Measurements from ENCODE around the gene DPYSL4. TPM values are rescaled to one million over a fixed set of nuclear protein-coding genes. Genes with fewer than 3 reads are reported as not detected.

Gene DPYSL4
- polyA plus RNA-seq, 6 donors from 2014 or later: not detected

DNA sequence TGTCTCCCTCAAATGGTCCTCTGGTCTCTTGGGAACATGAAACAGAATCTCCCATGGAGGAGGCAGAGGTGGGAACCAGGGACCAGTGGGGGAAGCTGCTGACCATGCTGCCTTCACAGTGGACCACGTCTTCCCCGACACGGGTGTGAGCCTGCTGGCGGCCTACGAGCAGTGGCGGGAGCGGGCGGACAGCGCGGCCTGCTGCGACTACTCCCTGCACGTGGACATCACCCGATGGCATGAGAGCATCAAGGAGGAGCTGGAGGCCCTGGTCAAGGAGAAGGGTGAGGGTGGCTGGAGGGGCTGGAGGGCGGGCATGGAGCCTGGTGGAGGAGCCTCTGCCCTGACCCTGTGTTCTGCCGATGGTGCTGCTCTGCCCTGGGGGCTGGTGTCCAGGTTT lies 8.0 kb downstream of the DPYSL4 start:
- Mint-ChIP-seq H3K36me3 (peaks cover 0 to 2% of the 10 kb centered on the region in 2 donors), H3K27me3 (peaks cover 3 to 21% (median 6%) of the 10 kb centered on the region in 3 donors), H3K4me1 (no peaks in the 10 kb centered on the region), H3K9me3 (peaks cover 0 to 4% (median 0%) of the 10 kb centered on the region in 7 donors), H3K4me3 (no peak overlapping the region), H3K27ac (no peak overlapping the region)
- DNase-seq (no peak), ATAC-seq (ENCODE audit: low read depth in 2 of 2) (no peak)

DNA sequence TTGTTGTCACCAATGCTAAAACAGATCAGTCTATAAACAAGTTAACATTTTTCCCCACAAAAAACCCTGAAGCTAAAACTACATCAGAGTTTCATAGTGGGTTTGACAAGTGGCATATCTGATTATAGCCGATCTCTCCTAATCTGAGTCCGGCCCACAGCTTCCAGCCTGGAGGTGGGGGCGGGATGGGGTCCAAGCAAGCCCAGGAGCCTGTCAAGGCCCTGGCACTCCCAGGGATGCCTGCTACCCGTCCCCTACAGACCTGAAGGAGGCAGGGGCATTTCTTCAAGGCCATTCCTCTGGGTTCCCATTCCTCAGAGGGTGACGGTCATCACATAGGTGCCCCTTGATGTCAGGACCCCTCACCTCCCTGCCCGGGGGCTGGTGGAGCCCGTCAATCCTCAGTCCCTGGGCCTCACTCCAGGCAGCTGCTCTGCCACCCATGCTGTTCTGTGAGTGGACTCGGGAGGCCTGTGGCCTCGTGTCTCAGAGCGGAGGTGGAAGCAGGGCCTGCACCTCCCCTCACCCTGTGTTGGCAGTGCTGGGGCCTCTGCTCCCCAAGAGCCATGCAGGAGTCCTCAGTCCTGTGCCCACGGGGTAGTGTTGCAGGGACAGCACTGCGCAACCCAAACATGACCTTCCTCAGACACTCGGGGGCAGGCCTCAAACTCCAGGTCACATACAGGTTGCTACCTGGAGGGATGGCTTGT lies 8.8 kb downstream of the DPYSL4 start:
- Mint-ChIP-seq H3K4me3 (no peak overlapping the region), H3K27ac (no peak overlapping the region), H3K36me3 (no peaks in the 10 kb centered on the region), H3K27me3 (peaks cover 0 to 13% (median 3%) of the 10 kb centered on the region in 3 donors), H3K4me1 (no peaks in the 10 kb centered on the region), H3K9me3 (peaks cover 0 to 3% (median 0%) of the 10 kb centered on the region in 7 donors)
- ATAC-seq (ENCODE audit: low read depth in 2 of 2) (no peak), DNase-seq (no peak)

DNA sequence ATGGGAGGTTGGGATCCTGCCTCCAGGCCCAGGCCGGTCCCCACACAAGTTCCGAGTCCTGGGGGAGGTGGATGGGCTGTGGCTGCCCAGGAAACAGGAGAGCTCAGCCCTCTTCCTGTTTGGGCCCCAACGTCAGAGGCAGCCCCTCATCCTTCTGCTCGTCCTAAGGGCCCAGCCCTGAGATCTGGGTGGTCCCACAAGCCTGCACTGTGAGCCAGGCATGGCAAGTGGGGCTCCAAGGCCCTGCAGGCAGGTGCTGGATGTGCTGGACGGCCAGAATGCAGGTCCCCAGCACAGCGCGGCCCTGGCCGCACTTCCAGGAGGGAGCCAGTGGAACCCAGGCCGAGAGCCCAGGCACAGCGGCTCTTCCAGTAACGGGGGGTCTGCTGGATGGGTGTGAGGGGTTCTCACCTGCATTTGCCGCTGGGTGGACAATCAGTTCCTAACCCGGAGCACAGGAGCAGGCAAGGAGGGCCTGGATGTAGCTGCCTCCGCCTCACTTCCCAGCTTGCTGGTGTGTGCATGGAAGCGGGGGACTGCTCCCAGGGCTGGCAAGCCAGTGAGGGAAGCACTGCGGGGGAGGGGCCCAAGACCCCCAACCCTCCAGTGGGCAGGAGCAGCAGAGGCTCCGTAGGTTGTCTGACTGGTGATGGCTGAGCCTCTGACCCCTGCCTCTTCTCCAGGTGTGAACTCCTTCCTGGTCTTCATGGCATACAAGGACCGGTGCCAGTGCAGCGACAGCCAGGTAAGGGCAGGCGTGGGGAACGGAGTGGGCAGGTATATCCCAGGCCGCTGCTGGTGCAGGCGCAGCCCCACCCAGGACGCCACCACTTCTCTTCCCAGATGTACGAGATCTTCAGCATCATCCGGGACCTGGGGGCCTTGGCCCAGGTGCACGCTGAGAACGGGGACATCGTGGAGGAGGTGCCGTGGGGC lies 9.7 kb downstream of the DPYSL4 start:
- H3K4me3 Mint-ChIP-seq: no peak overlapping the region
- peaks cover 0 to 13% (median 3%) of the 10 kb centered on the region in 3 donors for H3K27me3 Mint-ChIP-seq
- no peak overlapping the region for H3K27ac Mint-ChIP-seq
- H3K9me3 Mint-ChIP-seq: no peaks in the 10 kb centered on the region
- no peaks in the 10 kb centered on the region for H3K4me1 Mint-ChIP-seq
- H3K36me3 Mint-ChIP-seq: no peaks in the 10 kb centered on the region
- ATAC-seq (ENCODE audit: low read depth in 2 of 2) (no peak), DNase-seq (no peak)

DNA sequence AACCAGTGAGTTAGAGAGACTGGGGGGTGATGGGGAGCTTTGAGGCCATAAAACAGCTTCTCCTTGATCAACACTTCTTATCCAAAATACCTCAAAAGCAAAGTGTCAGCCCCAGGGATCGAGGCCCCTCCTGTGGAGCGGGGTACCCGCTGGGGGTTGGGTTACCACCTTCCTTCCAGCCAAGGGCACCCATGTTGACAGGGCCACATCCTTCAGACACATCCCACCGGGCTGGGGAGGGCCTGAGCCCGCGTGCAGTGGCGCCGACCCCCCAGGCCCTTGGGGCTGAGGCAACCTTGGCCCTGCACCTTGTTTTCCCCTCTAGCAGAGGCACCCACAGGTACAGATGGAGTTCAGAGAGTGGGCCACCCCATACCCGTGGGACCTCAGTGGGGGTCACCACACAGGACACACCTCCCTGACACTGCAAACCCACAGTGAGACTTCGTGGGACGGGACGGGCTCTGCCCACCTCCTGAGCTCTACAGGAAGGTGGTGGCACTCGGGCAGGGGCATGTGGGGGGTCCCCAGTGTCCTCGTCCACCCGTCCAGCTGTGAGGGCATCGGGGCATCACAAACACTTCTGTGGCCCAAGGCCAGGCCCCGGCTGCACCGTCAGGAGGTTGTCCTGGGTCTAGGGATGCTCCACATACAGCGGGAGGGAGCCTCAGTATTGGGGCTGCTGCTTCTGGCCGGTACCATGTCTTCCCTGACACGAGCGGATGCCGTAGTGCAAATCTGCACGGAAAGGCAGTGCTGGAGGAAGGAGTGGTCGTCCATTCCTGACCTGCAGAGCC lies 10.7 kb downstream of the DPYSL4 start:
- DNase-seq: no peak
- H3K36me3 Mint-ChIP-seq: no peaks in the 10 kb centered on the region
- H3K4me1 Mint-ChIP-seq: no peaks in the 10 kb centered on the region
- H3K27ac Mint-ChIP-seq: no peak overlapping the region
- H3K27me3 Mint-ChIP-seq: peaks cover 0 to 13% (median 3%) of the 10 kb centered on the region in 3 donors
- ATAC-seq (ENCODE audit: low read depth in 2 of 2): no peak
- H3K9me3 Mint-ChIP-seq: no peaks in the 10 kb centered on the region
- H3K4me3 Mint-ChIP-seq: no peak overlapping the region

DNA sequence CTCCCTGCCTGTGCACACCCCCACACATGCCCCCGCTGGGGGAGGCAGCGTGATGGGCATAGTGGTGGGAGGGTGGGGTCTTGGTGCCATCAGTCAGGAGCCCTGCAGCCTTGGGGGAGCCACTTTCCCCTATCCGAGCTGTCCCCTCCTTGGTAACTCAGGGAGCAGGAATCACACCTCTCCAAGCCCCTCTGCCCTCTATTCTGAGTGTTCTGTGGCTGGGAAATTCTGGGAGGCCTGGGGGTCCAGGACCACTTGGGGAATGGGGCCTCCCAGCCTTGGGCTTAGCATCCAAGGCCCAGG lies 11.3 kb downstream of the DPYSL4 start:
- ATAC-seq (ENCODE audit: low read depth in 2 of 2): no peak
- no peak overlapping the region for H3K4me3 Mint-ChIP-seq
- H3K9me3 Mint-ChIP-seq: no peaks in the 10 kb centered on the region
- no peak overlapping the region for H3K27ac Mint-ChIP-seq
- H3K36me3 Mint-ChIP-seq: no peaks in the 10 kb centered on the region
- peaks cover 0 to 7% (median under 1%) of the 10 kb centered on the region in 3 donors for H3K27me3 Mint-ChIP-seq
- DNase-seq: no peak
- no peaks in the 10 kb centered on the region for H3K4me1 Mint-ChIP-seq

DNA sequence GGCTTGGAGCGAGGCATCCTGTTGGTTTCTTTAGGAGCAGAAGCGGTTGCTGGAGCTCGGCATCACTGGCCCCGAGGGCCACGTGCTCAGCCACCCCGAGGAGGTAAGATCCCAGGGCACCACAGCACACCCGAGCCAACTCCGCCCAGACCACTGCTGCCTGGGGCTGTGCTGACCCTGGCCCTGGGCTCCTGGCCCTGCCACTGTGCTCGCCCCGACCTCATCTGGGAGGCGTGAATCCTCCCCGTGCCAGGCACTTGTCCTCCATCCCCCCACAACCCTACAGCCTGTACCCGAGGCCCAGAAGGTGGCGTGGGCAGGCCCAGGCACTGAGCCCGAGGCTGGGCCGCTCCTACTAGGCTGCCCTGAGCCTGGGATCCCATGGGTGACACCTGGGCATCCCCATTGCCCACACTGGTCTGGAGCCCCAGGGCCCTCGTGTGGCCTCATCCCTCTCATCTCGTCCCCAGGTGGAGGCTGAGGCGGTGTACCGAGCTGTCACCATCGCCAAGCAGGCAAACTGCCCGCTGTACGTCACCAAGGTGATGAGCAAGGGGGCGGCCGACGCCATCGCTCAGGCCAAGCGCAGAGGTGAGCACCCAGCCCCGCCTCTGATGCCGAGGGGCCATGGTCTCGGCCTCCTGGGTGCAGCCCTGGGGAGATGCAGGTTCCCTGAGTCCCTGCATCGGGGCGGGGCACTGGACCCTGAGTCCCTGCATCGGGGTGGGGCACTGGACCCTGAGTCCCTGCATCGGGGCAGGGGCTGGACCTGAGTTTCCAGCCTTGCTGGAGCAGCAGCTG lies 11.8 kb downstream of the DPYSL4 start:
- no peak for ATAC-seq (ENCODE audit: low read depth in 2 of 2)
- H3K27me3 Mint-ChIP-seq: peaks cover 0 to 5% (median 0%) of the 10 kb centered on the region in 3 donors
- no peaks in the 10 kb centered on the region for H3K36me3 Mint-ChIP-seq
- no peak overlapping the region for H3K27ac Mint-ChIP-seq
- no peaks in the 10 kb centered on the region for H3K9me3 Mint-ChIP-seq
- no peak for DNase-seq
- H3K4me1 Mint-ChIP-seq: no peaks in the 10 kb centered on the region
- no peak overlapping the region for H3K4me3 Mint-ChIP-seq

DNA sequence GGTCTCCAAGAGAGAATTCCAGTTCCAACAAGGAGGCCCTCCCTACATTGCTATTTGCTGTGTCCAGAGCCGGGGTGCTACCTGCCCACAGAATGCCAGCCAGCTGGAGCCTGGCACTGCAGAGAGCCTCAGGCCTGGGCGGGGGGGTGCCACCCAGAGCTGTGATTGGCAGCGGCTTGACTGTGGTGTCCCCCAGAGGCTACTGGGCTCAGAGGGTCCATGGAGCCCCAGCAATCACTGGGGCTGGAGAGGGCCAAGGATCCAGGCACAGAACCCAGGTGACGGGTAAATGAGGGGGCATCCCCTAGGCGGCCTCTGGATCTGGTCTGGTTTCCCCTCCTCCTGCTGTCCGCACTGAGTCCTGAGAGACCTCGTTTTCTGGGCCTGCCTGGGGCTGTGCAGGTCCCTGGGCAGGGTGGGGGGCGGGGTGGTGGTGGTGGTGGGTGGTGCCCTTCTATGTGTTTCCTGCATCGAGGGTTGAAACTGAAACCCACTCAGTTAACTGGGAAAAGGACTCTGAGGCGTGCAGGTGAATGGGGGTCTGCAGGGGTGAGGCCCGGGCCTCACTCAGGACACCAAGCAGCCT lies 12.6 kb downstream of the DPYSL4 start:
- Mint-ChIP-seq H3K27ac (no peak overlapping the region), H3K4me3 (no peak overlapping the region), H3K9me3 (no peaks in the 10 kb centered on the region), H3K36me3 (no peaks in the 10 kb centered on the region), H3K4me1 (no peaks in the 10 kb centered on the region), H3K27me3 (peaks cover 0 to 5% (median 0%) of the 10 kb centered on the region in 3 donors)
- DNase-seq (no peak), ATAC-seq (ENCODE audit: low read depth in 2 of 2) (no peak)

DNA sequence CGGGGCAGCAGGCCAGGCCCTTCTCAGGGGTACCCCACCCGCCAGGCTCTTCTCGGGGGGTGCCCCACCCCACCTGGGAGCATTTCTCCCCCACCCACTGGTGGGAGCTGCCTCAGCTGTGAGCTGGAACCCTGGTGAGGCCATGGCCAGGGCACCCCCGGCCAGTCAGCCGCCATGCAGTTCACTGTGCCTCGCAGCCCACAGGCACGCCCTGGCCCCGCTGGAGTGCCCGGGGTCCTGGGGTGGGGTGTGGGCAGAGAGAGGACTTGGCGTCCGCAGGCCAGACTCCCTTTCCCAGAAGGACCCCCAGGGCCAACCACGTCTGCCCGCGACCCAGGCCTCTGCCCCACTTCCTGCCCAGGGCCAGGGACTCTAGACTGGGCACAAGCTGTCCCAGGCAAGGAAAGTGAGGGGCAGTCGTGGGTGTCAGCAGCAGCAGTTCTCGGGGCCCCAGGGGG lies 13.1 kb downstream of the DPYSL4 start:
- Mint-ChIP-seq H3K27me3 (peaks cover 0 to under 1% (median 0%) of the 10 kb centered on the region in 3 donors), H3K36me3 (no peaks in the 10 kb centered on the region), H3K4me1 (no peaks in the 10 kb centered on the region), H3K27ac (no peak overlapping the region), H3K4me3 (no peak overlapping the region), H3K9me3 (no peaks in the 10 kb centered on the region)
- no peak for DNase-seq
- ATAC-seq (ENCODE audit: low read depth in 2 of 2): no peak

DNA sequence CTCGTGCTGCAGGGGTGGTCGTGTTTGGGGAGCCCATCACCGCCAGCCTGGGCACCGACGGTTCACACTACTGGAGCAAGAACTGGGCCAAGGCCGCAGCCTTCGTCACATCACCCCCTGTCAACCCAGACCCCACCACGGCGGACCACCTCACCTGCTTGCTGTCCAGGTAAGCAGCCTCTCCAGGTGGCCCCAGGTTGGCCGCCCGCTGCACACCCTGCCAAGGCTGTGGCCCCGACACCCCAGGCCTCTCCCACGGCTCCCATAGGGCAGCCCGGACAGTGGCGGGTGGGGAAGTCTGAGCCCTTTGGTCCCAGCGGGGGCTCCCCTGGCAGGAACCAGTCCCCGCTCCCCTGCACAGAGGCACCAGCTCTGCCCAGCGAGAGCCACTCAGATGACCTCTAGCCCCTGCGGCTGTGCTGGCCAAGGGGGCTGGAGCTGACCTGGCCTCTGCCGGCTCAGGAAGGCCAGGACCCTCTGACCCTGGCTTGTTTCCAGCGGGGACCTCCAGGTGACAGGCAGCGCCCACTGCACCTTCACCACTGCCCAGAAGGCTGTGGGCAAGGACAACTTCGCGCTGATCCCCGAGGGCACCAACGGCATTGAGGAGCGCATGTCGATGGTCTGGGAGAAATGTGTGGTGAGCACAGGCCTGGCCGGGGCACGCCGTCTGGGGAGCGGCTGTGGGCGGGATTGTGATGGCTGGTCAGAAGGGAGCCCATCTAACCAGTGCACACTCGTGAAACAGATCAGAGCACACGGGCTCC lies 13.8 kb downstream of the DPYSL4 start:
- no peak for DNase-seq
- Mint-ChIP-seq H3K9me3 (no peaks in the 10 kb centered on the region), H3K27me3 (no peaks in the 10 kb centered on the region), H3K4me1 (no peaks in the 10 kb centered on the region), H3K27ac (no peak overlapping the region), H3K36me3 (no peaks in the 10 kb centered on the region), H3K4me3 (no peak overlapping the region)
- no peak for ATAC-seq (ENCODE audit: low read depth in 2 of 2)

DNA sequence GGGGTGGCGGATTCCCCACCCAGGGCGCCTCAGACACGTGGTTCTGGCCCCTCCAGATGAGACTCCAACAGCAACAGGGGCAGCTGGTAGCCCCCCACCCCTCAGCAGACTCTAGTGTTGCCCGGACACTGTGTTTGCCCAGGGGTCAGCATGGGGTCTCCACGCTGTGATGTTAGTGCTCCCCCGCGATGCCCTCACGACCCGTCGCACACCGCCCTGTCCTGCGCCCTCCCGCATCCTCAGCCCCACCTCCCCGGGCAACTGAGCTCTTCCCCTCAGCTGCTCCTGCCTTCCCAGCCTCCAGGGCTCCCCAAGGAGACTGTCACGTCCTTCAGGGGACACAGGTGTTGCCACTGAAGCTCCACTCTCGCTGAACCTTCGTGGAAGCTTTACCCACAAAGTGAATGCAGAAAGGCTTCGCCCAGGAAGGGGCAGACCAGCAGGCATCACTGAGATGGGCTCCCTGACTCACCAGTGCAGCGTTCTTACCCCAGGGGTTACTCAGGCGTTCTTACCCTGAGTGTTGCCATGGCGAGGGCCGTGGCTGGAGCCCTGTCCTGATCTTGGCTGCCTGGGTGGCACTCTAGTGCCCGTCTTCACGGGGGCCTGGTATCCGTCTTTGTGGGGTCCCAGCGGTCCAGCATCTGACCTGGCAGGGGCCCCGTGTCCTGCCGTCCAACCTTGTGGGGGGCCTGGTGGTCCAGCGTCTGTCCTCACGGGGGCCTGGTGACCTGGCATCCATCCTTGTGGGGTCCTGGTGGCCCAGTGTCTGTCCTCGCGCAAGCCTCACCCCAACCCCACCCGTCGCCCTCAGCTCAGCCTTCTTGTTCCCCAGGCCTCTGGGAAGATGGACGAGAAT lies 14.6 kb downstream of the DPYSL4 start:
- Mint-ChIP-seq H3K4me3 (no peak overlapping the region), H3K27me3 (no peaks in the 10 kb centered on the region), H3K36me3 (no peaks in the 10 kb centered on the region), H3K27ac (no peak overlapping the region), H3K9me3 (no peaks in the 10 kb centered on the region), H3K4me1 (no peaks in the 10 kb centered on the region)
- ATAC-seq (ENCODE audit: low read depth in 2 of 2) (no peak), DNase-seq (no peak)

DNA sequence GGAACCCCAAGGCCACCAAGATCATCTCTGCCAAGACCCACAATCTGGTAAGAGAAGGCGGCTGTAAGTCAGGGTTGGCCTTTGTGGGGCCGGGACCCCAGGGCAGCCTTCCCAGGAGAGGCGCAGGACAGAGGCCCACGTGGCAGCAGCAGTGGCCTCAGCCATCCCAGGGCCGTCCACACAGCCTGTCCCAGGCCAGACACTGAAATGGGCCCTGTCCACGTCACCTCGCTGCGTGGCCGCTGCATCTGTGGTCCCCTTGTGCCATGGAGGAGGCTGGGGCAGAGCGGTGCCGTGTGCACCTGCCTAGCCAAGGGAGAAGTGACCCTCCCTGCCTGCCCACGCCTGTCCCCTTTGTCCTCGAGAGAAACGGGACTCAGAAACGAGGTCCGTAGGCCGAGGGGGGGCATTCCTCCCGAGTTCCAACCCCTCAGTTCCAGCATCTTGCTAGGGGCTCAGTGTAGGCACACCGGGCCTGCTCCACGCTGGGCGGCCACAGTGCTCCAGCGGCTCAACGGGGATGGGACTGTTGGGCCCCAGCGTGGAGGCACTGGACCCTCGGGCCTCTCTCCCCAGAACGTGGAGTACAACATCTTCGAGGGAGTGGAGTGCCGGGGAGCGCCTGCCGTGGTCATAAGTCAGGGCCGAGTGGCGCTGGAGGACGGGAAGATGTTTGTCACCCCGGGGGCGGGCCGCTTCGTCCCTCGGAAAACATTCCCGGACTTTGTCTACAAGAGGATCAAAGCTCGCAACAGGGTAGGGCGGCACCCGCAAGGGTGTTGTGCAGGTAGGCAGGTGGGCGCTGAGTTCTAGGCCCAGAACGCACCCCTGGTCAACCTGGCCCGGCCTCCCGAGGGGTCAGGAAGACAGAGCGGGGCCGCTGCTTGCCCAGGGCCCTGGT lies 15.6 kb downstream of the DPYSL4 start:
- H3K4me3 Mint-ChIP-seq: no peak overlapping the region
- no peak for DNase-seq

More for the DNA sequence above, 15.6 kb downstream of the DPYSL4 start:
- Mint-ChIP-seq H3K27me3 (no peaks in the 10 kb centered on the region), H3K9me3 (no peaks in the 10 kb centered on the region), H3K4me1 (no peaks in the 10 kb centered on the region), H3K36me3 (no peaks in the 10 kb centered on the region), H3K27ac (no peak overlapping the region)
- ATAC-seq (ENCODE audit: low read depth in 2 of 2): no peak
